Panc1 (cell line): Measurements from ENCODE around the gene GPHN. TPM values are rescaled to one million over a fixed set of nuclear protein-coding genes. Genes with fewer than 3 reads are reported as not detected.

Experiments
- ATAC-seq: fragments of 200-7000 bp; cut with Tn5 transposase; 2 replicates; pipeline ENCODE4 v1.9.1; 2020; ENCODE audit warnings: mild to moderate bottlenecking, moderate library complexity
- BruUV-seq: library from RNA; stranded (reverse); fragments of 400-500 nt; replicated peaks from 2 replicates; lab custom pipeline; 2021; lab: Mats Ljungman, UMichigan
- CTCF ChIA-PET: fragments of 300-600 bp; sonication (Branson Sonifier 250); formaldehyde crosslinking; loops from one replicate; lab custom pipeline; 2022; ENCODE audit warnings: antibody characterized with exemption; lab: Charles Lee
- POLR2A ChIA-PET: fragments of 300-600 bp; sonication (Branson Sonifier 250); formaldehyde crosslinking; loops from one replicate; lab custom pipeline; 2022; ENCODE audit warnings: antibody characterized with exemption; lab: Charles Lee
- DNase-seq: peaks from one replicate; pipeline ENCODE4 v3.0.0-alpha.2; 2010; ENCODE audit warnings: low read depth, low spot score
- H3K27ac ChIP-seq: 2 replicates; pipeline ENCODE4 v1.5.1; 2011; ENCODE audit warnings: mild to moderate bottlenecking, low read length, inconsistent platforms
- H3K27me3 ChIP-seq: fragments of 200-500 bp; sonication (Bioruptor generic); 2 replicates; pipeline ENCODE4 v1.6.0; 2014; ENCODE audit warnings: low read length, inconsistent platforms; ENCODE audit not compliant: control insufficient read depth, insufficient read depth
- H3K36me3 ChIP-seq: fragments of 200-500 bp; sonication (Bioruptor generic); 2 replicates; pipeline ENCODE4 v1.5.1; 2014; ENCODE audit warnings: inconsistent platforms, mild to moderate bottlenecking, low read length, moderate library complexity; ENCODE audit not compliant: control insufficient read depth, insufficient read depth
- H3K4me1 ChIP-seq: 2 replicates; pipeline ENCODE4 v1.5.1; 2011; ENCODE audit warnings: inconsistent platforms, mild to moderate bottlenecking, low read length, moderate library complexity; ENCODE audit not compliant: control insufficient read depth, insufficient read depth
- H3K4me3 ChIP-seq, 2 experiments: 2 replicates each; pipeline ENCODE4 v1.5.1; 2011 to 2012; ENCODE audit warnings: low read depth in 2 of 2, low read length in 2 of 2, mild to moderate bottlenecking in 2 of 2, inconsistent platforms in 1 of 2, moderate library complexity in 1 of 2
- H3K9me3 ChIP-seq: fragments of 200-500 bp; sonication (Bioruptor generic); 2 replicates; pipeline ENCODE4 v1.5.1; 2014; ENCODE audit warnings: low read depth, mild to moderate bottlenecking, inconsistent platforms, low read length, moderate library complexity; ENCODE audit not compliant: control insufficient read depth, insufficient read depth
- CTCF ChIP-seq: fragments of 450-650 bp; IDR thresholded peaks from 2 replicates; pipeline ENCODE4 v1.5.1; 2017; ENCODE audit warnings: mild to moderate bottlenecking
- POLR2AphosphoS5 ChIP-seq: IDR thresholded peaks from 2 replicates; pipeline ENCODE4 v1.6.1; 2012; ENCODE audit warnings: mild to moderate bottlenecking, low read depth, low read length, moderate library complexity
- SIN3A ChIP-seq: IDR thresholded peaks from 2 replicates; pipeline ENCODE4 v1.6.1; 2012; ENCODE audit warnings: low read depth, mild to moderate bottlenecking, low read length, moderate library complexity, borderline replicate concordance; ENCODE audit not compliant: insufficient read depth
- TCF7L2 ChIP-seq: IDR thresholded peaks from 2 replicates; pipeline ENCODE4 v1.6.1; 2011; ENCODE audit warnings: mild to moderate bottlenecking, low read depth, low read length, inconsistent platforms
- in situ Hi-C: cut with HindIII; loops from 2 replicates; pipeline ENCODE4 v1.10.0; 2016; ENCODE audit warnings: low sequenced_read_pairs, low pct_unique_long_range_greater_than_20kb
- intact Hi-C: fragments of 100-400 bp; cut with micrococcal nuclease; formaldehyde crosslinking; loops from one replicate; pipeline ENCODE4 v1.10.0; 2022; ENCODE audit not compliant: unreplicated experiment
- total RNA-seq: library from RNA; stranded (reverse); gene quantifications from one replicate; pipeline ENCODE4 v1.2.1, GENCODE V29; 2021; ENCODE audit not compliant: unreplicated experiment
- TF ChIP-seq, protein P1 (sequence below), 2 experiments: IDR thresholded peaks; 2 replicates each; pipeline ENCODE4 v1.6.1; 2011 to 2012; ENCODE audit warnings: low read depth in 2 of 2, control low read depth in 1 of 2, low read length in 1 of 2, mild to moderate bottlenecking in 1 of 2, moderate library complexity in 1 of 2; ENCODE audit not compliant: insufficient read depth in 1 of 2

The GPHN gene
- total RNA-seq, 1 experiment from 2014 or later = 26.6 TPM

DNA sequence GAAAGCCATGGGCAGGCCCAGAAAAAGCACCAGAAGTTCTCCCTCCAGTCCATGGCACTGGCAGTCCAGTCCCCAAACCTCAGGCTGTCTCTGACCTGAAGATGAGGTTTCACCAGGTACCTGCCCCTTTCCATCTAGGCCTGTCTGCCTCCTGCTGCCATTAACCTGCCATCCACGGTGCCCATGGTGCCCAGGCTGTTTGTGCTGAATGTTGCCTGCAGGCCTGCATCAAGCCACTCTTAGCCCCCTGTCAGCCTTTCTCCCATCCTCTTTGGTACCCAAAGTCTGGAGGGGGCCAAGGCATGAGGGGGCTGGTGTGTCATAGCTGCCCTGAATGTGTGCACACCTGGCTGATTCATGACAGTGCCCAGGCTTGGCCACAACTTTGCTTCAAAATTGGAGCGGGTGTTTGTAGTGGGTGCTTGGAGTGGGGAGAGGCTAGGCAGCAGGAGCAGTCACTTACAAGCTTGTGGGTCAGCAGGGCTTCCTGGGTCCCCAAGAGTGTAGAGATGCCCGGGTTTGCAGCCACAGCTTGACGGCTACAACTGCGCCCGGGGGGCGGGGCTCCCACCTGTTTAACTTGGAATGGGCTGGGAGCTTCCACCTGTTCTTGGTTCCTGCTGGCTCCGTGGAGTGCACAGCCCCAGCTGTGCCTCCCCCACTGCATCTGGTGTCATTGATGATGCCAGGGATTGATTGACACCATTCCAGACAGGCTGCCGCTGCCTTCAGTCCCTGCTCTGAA is 88.5 kb downstream of the GPHN start:
- Histone ChIP-seq H3K4me1 (no peaks in the 10 kb centered on the region; the same call in 1 of the 2 replicates), H3K9me3 (no peaks in the 10 kb centered on the region), H3K27ac (no peak overlapping the region), H3K36me3 (no peaks in the 10 kb centered on the region), H3K27me3 (no peaks in the 10 kb centered on the region), H3K4me3 (no peak overlapping the region)
- in situ Hi-C loops = no loop called here
- intact Hi-C loops = no loop called here
- no peak for TF ChIP-seq SIN3A
- TF ChIP-seq, protein P1, sequence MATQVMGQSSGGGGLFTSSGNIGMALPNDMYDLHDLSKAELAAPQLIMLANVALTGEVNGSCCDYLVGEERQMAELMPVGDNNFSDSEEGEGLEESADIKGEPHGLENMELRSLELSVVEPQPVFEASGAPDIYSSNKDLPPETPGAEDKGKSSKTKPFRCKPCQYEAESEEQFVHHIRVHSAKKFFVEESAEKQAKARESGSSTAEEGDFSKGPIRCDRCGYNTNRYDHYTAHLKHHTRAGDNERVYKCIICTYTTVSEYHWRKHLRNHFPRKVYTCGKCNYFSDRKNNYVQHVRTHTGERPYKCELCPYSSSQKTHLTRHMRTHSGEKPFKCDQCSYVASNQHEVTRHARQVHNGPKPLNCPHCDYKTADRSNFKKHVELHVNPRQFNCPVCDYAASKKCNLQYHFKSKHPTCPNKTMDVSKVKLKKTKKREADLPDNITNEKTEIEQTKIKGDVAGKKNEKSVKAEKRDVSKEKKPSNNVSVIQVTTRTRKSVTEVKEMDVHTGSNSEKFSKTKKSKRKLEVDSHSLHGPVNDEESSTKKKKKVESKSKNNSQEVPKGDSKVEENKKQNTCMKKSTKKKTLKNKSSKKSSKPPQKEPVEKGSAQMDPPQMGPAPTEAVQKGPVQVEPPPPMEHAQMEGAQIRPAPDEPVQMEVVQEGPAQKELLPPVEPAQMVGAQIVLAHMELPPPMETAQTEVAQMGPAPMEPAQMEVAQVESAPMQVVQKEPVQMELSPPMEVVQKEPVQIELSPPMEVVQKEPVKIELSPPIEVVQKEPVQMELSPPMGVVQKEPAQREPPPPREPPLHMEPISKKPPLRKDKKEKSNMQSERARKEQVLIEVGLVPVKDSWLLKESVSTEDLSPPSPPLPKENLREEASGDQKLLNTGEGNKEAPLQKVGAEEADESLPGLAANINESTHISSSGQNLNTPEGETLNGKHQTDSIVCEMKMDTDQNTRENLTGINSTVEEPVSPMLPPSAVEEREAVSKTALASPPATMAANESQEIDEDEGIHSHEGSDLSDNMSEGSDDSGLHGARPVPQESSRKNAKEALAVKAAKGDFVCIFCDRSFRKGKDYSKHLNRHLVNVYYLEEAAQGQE (IDR thresholded peaks at IDR 0.05; ENCODE audit: insufficient read depth in 1 of 2, low read depth in 2 of 2, low read length in 1 of 2) = no peak
- TF ChIP-seq POLR2AphosphoS5 = no peak
- no peak for TF ChIP-seq TCF7L2
- no peak for TF ChIP-seq CTCF
- POLR2A ChIA-PET = no interaction called here
- ATAC-seq (no peak), DNase-seq (no peak)
- CTCF ChIA-PET = no interaction called here
- BruUV-seq = no TSS peak

GRCh38 chr14:66600416-66600815 is 92.5 kb downstream of the GPHN start:
- POLR2A ChIA-PET = no interaction called here
- H3K27ac ChIP-seq = no peak overlapping the region
- H3K27me3 ChIP-seq = no peaks in the 10 kb centered on the region
- H3K4me1 ChIP-seq = no peaks in the 10 kb centered on the region; the same call in 1 of the 2 replicates
- BruUV-seq = no TSS peak
- CTCF ChIA-PET = no interaction called here
- DNase-seq = no peak
- H3K9me3 ChIP-seq = no peaks in the 10 kb centered on the region
- in situ Hi-C loops (no loop called here), intact Hi-C loops (no loop called here)
- H3K36me3 ChIP-seq = no peaks in the 10 kb centered on the region
- TF ChIP-seq CTCF (no peak), SIN3A (no peak), POLR2AphosphoS5 (no peak), TCF7L2 (no peak)
- TF ChIP-seq, protein P1 (IDR thresholded peaks at IDR 0.05; ENCODE audit: insufficient read depth in 1 of 2, low read depth in 2 of 2, low read length in 1 of 2) = no peak
- ATAC-seq = no peak
- H3K4me3 ChIP-seq = no peak overlapping the region
